Prostate gland (tissue), 2 donors: ENCODE data around the gene ZCCHC18.

ENCODE experiments used
- CTCF ChIP-seq, 4 experiments: fragments of 200-600 bp in 2 of 4; fragments of 450-650 bp in 2 of 4; sonication (generic) in 2 of 4; IDR thresholded peaks; 1 replicate in 3 of 4; 2 replicates in 1 of 4; pipeline ENCODE4 v1.5.1; 2016 to 2019; ENCODE audit warnings: antibody characterized with exemption in 4 of 4, mild to moderate bottlenecking in 2 of 4, moderate library complexity in 2 of 4
- POLR2A ChIP-seq: fragments of 450-650 bp; IDR thresholded peaks from one replicate; pipeline ENCODE4 v1.6.1; 2016; ENCODE audit warnings: antibody characterized with exemption, mild to moderate bottlenecking

DNA sequence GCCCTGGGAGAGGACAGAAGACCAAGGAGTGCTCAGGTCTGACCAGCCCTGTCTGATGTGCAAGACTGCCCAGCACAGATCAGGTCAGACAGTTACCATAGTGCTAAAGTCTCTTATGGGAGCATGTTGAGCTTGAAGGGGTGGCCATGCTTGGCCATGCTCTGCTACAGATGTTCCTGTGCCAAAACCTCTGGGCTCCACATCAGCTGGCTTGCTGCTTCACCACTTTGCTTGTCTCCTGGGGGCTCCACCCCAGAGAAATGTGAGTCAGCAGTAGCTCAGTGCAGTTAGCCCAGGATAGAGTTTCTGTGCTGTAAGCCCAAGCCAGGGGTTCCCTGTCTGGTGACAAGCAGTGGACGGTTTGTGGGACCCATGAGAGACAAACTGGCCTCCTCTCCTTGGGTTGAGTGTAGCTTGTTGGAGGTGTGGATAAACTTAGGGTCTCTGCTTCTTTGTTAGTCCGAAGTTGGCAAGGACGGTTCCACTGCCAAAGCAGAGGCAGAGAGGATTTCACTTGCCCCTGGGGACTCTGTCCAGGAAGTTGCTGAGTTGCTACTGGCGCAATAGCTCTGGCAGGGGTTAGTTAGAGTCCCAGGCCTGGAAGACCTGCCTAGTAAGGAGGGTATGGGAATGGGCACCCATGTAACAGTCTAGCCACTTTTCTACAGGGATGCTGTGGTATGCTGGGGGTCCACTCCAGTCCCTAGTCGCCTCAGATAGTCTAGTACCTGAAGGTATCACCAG is 27.6 kb upstream of the ZCCHC18 start:
- TF ChIP-seq CTCF (IDR thresholded peaks at IDR 0.05) (no peak), POLR2A (no peak)
